RWPE1 (cell line): ENCODE results near the gene SUGCT.

Source experiments
- CTCF ChIA-PET: fragments of 350-600 bp; sonication (Branson Sonifier 250); formaldehyde crosslinking; extraction: SDS; loops from one replicate; lab custom pipeline; 2021; lab: Yijun Ruan, JAX
- POLR2A ChIA-PET: fragments of 400-600 bp; formaldehyde crosslinking; extraction: SDS; loops from one replicate; lab custom pipeline; 2020; ENCODE audit warnings: antibody characterized with exemption; ENCODE audit not compliant: low non-redundant PET; lab: Yijun Ruan, JAX
- DNase-seq: peaks from one replicate; pipeline ENCODE4 v3.0.0; 2012; ENCODE audit warnings: low spot score
- H3K27ac ChIP-seq: fragments of 450-650 bp; 2 replicates; pipeline ENCODE4 v1.5.1; 2017
- TF ChIP-seq, protein P1 (sequence below): fragments of 450-650 bp; conservative IDR thresholded peaks from 2 replicates; pipeline ENCODE4 v1.5.1; 2017; ENCODE audit warnings: low read depth, mild to moderate bottlenecking

SUGCT gene

DNA sequence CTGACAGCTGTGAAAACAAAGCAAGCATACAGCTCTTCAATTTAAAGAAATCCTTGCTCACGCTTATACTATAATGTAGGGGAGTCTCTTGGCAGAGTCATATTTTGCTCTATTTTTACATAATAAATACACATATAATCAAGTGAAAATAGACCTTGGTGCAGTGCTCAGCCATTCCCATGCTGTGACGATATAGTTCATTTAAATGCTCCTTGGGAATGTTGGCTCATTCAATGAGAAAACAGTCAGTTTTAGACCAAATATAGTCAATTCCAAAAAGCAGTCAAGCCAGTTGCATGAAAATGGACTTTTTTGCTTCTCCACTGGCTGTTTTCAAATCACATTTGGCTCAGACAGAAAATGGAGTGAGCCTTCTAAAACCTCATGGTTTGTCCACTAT is 587.4 kb downstream of the SUGCT start:
- CTCF ChIA-PET, result no interaction called here
- DNase-seq, result no peak
- TF ChIP-seq, protein P1, sequence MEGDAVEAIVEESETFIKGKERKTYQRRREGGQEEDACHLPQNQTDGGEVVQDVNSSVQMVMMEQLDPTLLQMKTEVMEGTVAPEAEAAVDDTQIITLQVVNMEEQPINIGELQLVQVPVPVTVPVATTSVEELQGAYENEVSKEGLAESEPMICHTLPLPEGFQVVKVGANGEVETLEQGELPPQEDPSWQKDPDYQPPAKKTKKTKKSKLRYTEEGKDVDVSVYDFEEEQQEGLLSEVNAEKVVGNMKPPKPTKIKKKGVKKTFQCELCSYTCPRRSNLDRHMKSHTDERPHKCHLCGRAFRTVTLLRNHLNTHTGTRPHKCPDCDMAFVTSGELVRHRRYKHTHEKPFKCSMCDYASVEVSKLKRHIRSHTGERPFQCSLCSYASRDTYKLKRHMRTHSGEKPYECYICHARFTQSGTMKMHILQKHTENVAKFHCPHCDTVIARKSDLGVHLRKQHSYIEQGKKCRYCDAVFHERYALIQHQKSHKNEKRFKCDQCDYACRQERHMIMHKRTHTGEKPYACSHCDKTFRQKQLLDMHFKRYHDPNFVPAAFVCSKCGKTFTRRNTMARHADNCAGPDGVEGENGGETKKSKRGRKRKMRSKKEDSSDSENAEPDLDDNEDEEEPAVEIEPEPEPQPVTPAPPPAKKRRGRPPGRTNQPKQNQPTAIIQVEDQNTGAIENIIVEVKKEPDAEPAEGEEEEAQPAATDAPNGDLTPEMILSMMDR, result no peak
- POLR2A ChIA-PET, result no interaction called here
- no peak overlapping the region for H3K27ac ChIP-seq

DNA sequence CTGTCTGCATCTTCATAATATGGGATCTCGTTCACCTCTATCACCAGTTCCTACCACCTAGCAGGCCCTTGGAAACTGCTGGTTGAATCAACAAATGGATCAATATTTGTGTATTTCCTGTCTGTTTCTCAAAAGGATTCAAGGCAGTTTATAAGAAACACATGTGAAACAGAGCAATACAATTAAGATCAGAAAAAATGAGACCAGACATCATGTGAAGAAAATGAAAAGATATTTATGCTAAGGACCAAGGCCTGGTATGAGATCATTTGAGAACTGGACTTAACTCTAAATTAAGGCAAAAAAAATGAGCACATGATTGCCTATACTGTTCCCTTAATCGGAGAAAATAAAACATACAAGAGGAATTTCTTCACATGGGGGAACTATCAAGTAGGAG is 589.0 kb downstream of the SUGCT start:
- ChIA-PET POLR2A (no interaction called here), CTCF (no interaction called here)
- DNase-seq, result no peak
- H3K27ac ChIP-seq, result no peak overlapping the region
- TF ChIP-seq, protein P1, result no peak

DNA sequence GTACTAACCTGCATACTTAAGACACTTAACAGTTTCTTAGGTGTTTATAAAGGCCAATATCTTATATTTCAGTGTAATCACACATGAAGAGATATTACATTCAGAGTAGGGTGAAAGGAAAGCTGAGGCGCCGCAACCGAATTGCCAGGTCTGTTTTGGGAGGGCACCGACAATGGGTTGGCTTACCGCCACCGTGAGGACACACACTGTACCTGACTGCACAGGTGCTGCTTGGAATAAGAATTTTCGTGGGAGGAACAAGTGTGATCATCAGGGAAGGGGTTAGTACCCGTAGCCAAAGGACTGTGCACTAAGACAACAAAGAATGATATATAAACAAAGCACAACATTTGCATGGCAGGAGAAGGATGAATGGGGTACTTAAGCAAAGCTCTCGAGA is 591.8 kb downstream of the SUGCT start:
- no peak for DNase-seq
- POLR2A ChIA-PET, result no interaction called here
- CTCF ChIA-PET, result no interaction called here
- H3K27ac ChIP-seq, result no peak overlapping the region
- TF ChIP-seq, protein P1, result no peak

DNA sequence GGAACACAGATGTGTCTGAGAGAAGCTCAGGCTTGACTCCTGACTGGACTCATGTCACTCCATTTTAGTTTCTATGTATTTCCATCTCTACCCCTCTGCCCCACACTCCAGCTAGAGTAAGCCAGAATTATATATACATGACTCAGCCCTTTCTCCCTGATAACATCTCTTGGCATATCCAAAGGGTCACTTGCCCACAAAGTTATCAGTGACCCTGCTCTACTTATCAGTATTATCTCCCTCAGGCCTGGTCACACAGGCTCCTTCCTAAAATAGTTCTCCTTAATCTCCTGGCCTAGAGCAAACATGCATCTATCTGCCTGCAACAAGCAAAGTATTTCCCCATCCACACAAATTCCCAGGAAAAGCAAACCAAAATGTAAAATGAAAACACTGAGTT is 598.3 kb downstream of the SUGCT start:
- no peak overlapping the region for H3K27ac ChIP-seq
- ChIA-PET POLR2A (no interaction called here), CTCF (no interaction called here)
- TF ChIP-seq, protein P1, result no peak
- DNase-seq, result no peak

DNA sequence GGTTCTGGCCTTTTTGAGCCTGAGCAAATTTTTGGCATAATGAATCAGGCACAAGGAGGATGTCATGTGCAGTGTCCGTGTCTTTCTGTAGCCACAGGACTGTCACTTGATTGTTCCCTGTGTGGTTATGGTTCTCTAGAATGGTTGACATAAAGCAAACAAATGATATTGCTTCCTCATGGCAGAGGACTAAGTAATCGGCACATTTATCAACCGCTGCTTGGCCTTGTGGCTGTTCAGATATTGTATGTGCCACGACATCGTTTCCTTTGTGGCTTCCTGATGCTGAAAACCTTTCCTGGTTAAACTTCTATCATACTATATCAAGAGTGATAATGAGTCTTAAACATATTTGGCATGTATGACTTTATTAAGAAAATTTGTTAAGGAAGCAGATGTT is 598.8 kb downstream of the SUGCT start:
- POLR2A ChIA-PET, result no interaction called here
- DNase-seq, result no peak
- H3K27ac ChIP-seq, result no peak overlapping the region
- CTCF ChIA-PET, result no interaction called here
- TF ChIP-seq, protein P1, result no peak

DNA sequence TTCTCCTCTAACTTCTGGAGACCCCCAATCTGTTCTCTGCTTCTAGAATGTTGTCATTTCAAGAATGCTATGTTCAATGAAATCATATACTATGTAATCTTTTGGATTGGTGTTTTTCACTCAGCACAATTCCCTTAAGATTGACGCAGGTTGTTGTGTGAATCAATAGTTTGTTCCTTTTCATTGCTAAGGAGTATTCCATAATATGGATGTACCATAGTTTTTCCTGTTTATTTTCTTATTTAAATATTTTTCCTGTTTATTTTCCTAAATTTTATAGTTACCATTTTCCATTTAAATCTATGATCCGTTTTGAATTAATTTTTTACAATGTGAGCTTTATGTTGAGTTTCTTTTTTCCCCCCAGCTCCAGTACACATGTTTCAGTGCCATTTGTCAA is 604.5 kb downstream of the SUGCT start:
- no peak overlapping the region for H3K27ac ChIP-seq
- ChIA-PET CTCF (interaction anchor here (0.6 kb wide), 1 partner anchor 47 kb away, joined by 5 read pairs; no protein-coding TSS in a partner anchor), POLR2A (no interaction called here)
- TF ChIP-seq, protein P1, result no peak
- DNase-seq, result no peak

DNA sequence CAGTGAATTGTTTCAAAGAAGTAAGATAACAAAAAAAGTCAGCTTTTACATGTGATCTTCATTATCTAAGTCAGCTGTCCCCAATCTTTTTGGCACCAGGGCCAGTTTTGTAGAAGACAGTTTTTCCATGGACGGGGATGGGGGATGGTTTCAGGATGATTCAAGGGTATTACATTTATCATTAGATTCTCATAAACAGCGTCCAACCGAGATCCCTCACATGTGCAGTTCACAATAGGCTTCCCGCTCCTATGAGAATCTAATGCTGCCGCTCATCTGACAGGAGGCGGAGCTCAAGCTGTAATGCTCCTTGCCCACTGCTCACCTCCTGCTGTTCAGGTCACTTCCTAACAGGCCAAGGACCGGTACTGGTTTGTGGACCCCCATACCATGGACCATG is 607.5 kb downstream of the SUGCT start:
- DNase-seq, result no peak
- CTCF ChIA-PET, result interaction anchor here (0.6 kb wide), 1 partner anchor 23 kb away, joined by 3 read pairs; no protein-coding TSS in a partner anchor
- POLR2A ChIA-PET, result no interaction called here
- no peak overlapping the region for H3K27ac ChIP-seq
- TF ChIP-seq, protein P1, result no peak
